ENCODE data around the gene DYSF.

The DYSF gene

DNA sequence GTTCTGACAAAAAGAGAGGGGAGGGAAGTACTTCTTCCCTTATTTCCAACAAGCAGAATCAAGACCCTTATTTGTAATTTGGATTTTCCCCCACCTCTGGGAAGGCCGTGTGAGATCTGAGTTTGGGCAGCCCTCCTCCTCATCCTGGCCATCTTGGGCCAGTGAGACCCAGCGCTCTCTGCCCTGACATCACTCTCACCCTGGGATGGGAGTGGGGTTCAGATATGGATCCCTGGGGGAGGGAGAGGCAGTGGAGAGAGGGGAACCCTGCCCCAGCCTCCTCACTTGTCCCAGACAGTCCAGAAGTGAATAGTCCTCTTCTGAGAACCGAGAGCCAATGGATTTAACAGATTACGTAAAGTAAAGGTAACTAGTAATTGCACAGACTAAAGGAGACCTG lies 64.5 kb downstream of the DYSF start:
- no peaks in the 10 kb centered on the region for H3F3A ChIP-seq (ENCODE audit: control insufficient read depth, insufficient read depth)
- peaks cover 5% of the 10 kb centered on the region; the same call in 1 of the 2 replicates for H3K27me3 ChIP-seq (ENCODE audit: control insufficient read depth, low read length)
- no peak overlapping the region for H3K4me2 ChIP-seq (ENCODE audit: low read length)
- TF ChIP-seq, protein P1, sequence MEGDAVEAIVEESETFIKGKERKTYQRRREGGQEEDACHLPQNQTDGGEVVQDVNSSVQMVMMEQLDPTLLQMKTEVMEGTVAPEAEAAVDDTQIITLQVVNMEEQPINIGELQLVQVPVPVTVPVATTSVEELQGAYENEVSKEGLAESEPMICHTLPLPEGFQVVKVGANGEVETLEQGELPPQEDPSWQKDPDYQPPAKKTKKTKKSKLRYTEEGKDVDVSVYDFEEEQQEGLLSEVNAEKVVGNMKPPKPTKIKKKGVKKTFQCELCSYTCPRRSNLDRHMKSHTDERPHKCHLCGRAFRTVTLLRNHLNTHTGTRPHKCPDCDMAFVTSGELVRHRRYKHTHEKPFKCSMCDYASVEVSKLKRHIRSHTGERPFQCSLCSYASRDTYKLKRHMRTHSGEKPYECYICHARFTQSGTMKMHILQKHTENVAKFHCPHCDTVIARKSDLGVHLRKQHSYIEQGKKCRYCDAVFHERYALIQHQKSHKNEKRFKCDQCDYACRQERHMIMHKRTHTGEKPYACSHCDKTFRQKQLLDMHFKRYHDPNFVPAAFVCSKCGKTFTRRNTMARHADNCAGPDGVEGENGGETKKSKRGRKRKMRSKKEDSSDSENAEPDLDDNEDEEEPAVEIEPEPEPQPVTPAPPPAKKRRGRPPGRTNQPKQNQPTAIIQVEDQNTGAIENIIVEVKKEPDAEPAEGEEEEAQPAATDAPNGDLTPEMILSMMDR (IDR thresholded peaks at IDR 0.05; ENCODE audit: low read depth, low read length, poor library complexity, severe bottlenecking), result no peak
- TF ChIP-seq EZH2phosphoT487 (IDR thresholded peaks at IDR 0.05; ENCODE audit: borderline replicate concordance, low read length), result no peak
- H3K4me3 ChIP-seq (ENCODE audit: low read length), result no peak overlapping the region
- no peaks in the 10 kb centered on the region; the same call in 1 of the 2 replicates for H4K20me1 ChIP-seq (ENCODE audit: control insufficient read depth, insufficient read depth, low read depth, low read length)
- H3K27ac ChIP-seq (ENCODE audit: low read depth, low read length), result no peak overlapping the region
- no peaks in the 10 kb centered on the region for H3K36me3 ChIP-seq (ENCODE audit: control insufficient read depth, low read length)
- H3K79me2 ChIP-seq (ENCODE audit: control insufficient read depth, low read length), result no peaks in the 10 kb centered on the region
- H3K4me1 ChIP-seq (ENCODE audit: control insufficient read depth, low read length), result no peaks in the 10 kb centered on the region
- H3K9me2 ChIP-seq (replicated peaks; ENCODE audit: control insufficient read depth, low read length), result no peaks in the 10 kb centered on the region
- no peaks in the 10 kb centered on the region for H3K9me3 ChIP-seq (ENCODE audit: control insufficient read depth, insufficient read depth, low read length)

DNA sequence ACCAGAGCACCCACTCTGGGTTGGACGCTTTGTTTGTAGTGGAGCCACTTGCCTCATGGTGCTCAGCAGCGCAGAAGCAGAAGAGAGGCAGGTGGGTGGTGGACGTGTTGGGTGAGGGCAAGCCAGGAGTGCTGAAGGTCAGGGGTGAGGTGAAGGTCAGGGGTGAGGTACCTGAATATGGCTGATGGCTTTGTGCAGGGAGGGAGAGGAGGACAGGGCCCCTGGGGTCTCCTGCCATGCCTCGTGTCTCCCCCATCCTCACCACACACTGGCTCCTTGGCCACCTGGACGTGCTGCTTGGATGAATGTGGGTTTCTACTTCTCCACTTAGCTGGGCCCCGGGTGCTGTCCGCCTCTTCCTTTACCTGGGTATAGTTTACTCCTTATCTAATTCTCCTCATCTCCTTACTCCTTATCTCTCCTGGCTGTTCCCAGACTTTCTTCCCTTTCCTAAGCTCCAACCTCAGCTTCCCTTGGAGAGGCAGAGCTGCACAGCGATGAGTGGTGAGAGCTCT lies 68.1 kb downstream of the DYSF start:
- no peaks in the 10 kb centered on the region for H3K36me3 ChIP-seq (ENCODE audit: control insufficient read depth, low read length)
- no peak overlapping the region for H3K4me3 ChIP-seq (ENCODE audit: low read length)
- H3F3A ChIP-seq (ENCODE audit: control insufficient read depth, insufficient read depth), result no peaks in the 10 kb centered on the region
- TF ChIP-seq, protein P1 (IDR thresholded peaks at IDR 0.05; ENCODE audit: low read depth, low read length, poor library complexity, severe bottlenecking), result no peak
- no peak for TF ChIP-seq EZH2phosphoT487 (IDR thresholded peaks at IDR 0.05; ENCODE audit: borderline replicate concordance, low read length)
- H3K4me1 ChIP-seq (ENCODE audit: control insufficient read depth, low read length), result no peaks in the 10 kb centered on the region
- H3K9me2 ChIP-seq (replicated peaks; ENCODE audit: control insufficient read depth, low read length), result no peaks in the 10 kb centered on the region
- no peak overlapping the region for H3K4me2 ChIP-seq (ENCODE audit: low read length)
- no peaks in the 10 kb centered on the region for H3K9me3 ChIP-seq (ENCODE audit: control insufficient read depth, insufficient read depth, low read length)
- peaks cover 7% of the 10 kb centered on the region; the same call in 1 of the 2 replicates for H3K27me3 ChIP-seq (ENCODE audit: control insufficient read depth, low read length)
- no peak overlapping the region for H3K27ac ChIP-seq (ENCODE audit: low read depth, low read length)
- no peaks in the 10 kb centered on the region for H3K79me2 ChIP-seq (ENCODE audit: control insufficient read depth, low read length)
- no peaks in the 10 kb centered on the region for H4K20me1 ChIP-seq (ENCODE audit: control insufficient read depth, insufficient read depth, low read depth, low read length)

DNA sequence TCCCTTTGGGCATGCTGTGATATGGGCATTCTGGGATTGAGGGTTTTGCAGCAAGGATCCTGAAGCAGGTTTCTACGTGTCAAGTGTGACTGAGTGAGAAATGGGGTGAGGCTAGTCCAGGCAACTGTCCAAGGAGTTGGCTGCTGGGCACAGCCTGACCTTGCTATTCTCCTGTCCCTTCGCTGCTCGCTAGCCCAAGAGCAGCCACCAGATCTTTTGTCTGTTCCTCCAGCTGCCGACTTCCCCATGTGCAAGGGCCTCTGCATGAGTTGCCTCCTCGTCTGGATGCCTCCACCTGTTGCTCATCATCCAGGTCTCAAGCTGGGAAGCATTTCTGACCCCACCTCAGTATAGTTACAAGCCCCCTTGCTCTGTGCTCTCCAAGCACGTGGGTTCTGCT lies 71.1 kb downstream of the DYSF start:
- Histone ChIP-seq H3K79me2 (ENCODE audit: control insufficient read depth, low read length) (no peaks in the 10 kb centered on the region), H3F3A (ENCODE audit: control insufficient read depth, insufficient read depth) (no peaks in the 10 kb centered on the region), H3K27me3 (ENCODE audit: control insufficient read depth, low read length) (peaks cover 14% of the 10 kb centered on the region; the same call in 1 of the 2 replicates), H3K9me3 (ENCODE audit: control insufficient read depth, insufficient read depth, low read length) (no peaks in the 10 kb centered on the region), H3K27ac (ENCODE audit: low read depth, low read length) (no peak overlapping the region), H3K4me3 (ENCODE audit: low read length) (no peak overlapping the region), H3K36me3 (ENCODE audit: control insufficient read depth, low read length) (no peaks in the 10 kb centered on the region), H3K4me2 (ENCODE audit: low read length) (no peak overlapping the region), H3K9me2 (replicated peaks; ENCODE audit: control insufficient read depth, low read length) (no peaks in the 10 kb centered on the region), H3K4me1 (ENCODE audit: control insufficient read depth, low read length) (no peaks in the 10 kb centered on the region), H4K20me1 (ENCODE audit: control insufficient read depth, insufficient read depth, low read depth, low read length) (no peaks in the 10 kb centered on the region)
- TF ChIP-seq, protein P1 (IDR thresholded peaks at IDR 0.05; ENCODE audit: low read depth, low read length, poor library complexity, severe bottlenecking), result no peak
- no peak for TF ChIP-seq EZH2phosphoT487 (IDR thresholded peaks at IDR 0.05; ENCODE audit: borderline replicate concordance, low read length)
